Placental epithelial cell (primary cell): Measurements from ENCODE around the gene TRIM58. TPM values are rescaled to one million over a fixed set of nuclear protein-coding genes. Genes with fewer than 3 reads are reported as not detected.

ENCODE experiments used
- total RNA-seq: library from RNA; depleted of rRNA; stranded (reverse); fragments of >200 nt; gene quantifications from 2 replicates; pipeline ENCODE4 v1.2.3, GENCODE V29; 2012

The TRIM58 gene
- 3.1 and 18.8 TPM in 2 replicates for total RNA-seq

GRCh38 chr1:247857069-247857984 is at the start of gene TRIM58:
TSS of gene TRIM58 (plus strand) at chr1:247857187. CDS start at chr1:247857247, 60 bp downstream.

GRCh38 chr1:247824023-247824422 is 33.0 kb upstream of the TRIM58 start, which contains the start of gene OR14A16:
TSS of gene OR14A16 (minus strand) at chr1:247824119. CDS start at chr1:247815729, 8,390 bp downstream.

GRCh38 chr1:247841796-247842195 is 15.2 kb upstream of the TRIM58 start, which contains the start of gene OR11L1:
TSS of gene OR11L1 (minus strand) at chr1:247841896. CDS start at chr1:247841896, 0 bp downstream.

GRCh38 chr1:247895163-247895637 is 38.2 kb downstream of the TRIM58 start, which contains the start of gene OR2W3:
TSS of gene OR2W3 (plus strand) at chr1:247895587. CDS start at chr1:247895587, 0 bp downstream.

GRCh38 chr1:247919952-247920351 is 63.0 kb downstream of the TRIM58 start, which contains the start of gene OR2T8:
TSS of gene OR2T8 (plus strand) at chr1:247920252. CDS start at chr1:247921018, 766 bp downstream.

GRCh38 chr1:247924868-247925267 is 67.9 kb downstream of the TRIM58 start, which contains the start of gene OR2AJ1:
TSS of gene OR2AJ1 (plus strand) at chr1:247924889. CDS start at chr1:247933769, 8,880 bp downstream.

Other genes starting within 250 kb of the TRIM58 start
- gene OR13G1, start 177.4 kb upstream of the TRIM58 start, total RNA-seq = not detected in 2 replicates
- not detected in 2 replicates for gene OR6F1, start 140.5 kb upstream of the TRIM58 start, total RNA-seq
- not detected in 2 replicates for gene OR14K1, start 118.6 kb upstream of the TRIM58 start, total RNA-seq
- not detected in 2 replicates for gene OR14A2, start 109.0 kb upstream of the TRIM58 start, total RNA-seq
- not detected in 2 replicates for gene OR1C1, start 96.6 kb upstream of the TRIM58 start, total RNA-seq
- not detected in 2 replicates for gene OR14A16, start 33.1 kb upstream of the TRIM58 start, total RNA-seq
- gene OR11L1, start 15.3 kb upstream of the TRIM58 start, total RNA-seq = not detected in 2 replicates
- gene OR2W3, start 38.4 kb downstream of the TRIM58 start, total RNA-seq = 1.6 and 6.2 TPM in 2 replicates
- gene OR2T8, start 63.1 kb downstream of the TRIM58 start, total RNA-seq = 0.98 TPM in 1 of 2 replicates, not detected in the other
- gene OR2AJ1, start 67.7 kb downstream of the TRIM58 start, total RNA-seq = under 0.01 and 0.11 TPM in 2 replicates
- gene OR2L8, start 91.7 kb downstream of the TRIM58 start, total RNA-seq = 0.39 TPM in 1 of 2 replicates, not detected in the other
- gene OR2AK2, start 108.0 kb downstream of the TRIM58 start, total RNA-seq = not detected in 2 replicates
- 0.11 TPM in 1 of 2 replicates, not detected in the other for gene OR2L5, start 156.5 kb downstream of the TRIM58 start, total RNA-seq
- not detected in 2 replicates for gene OR2L2, start 172.9 kb downstream of the TRIM58 start, total RNA-seq
- gene OR2L3, start 189.6 kb downstream of the TRIM58 start, total RNA-seq = not detected in 2 replicates
- not detected in 2 replicates for gene OR2L13, start 238.0 kb downstream of the TRIM58 start, total RNA-seq